IMR-90 (cell line): ENCODE data around the gene DUSP14. TPM values are rescaled to one million over a fixed set of nuclear protein-coding genes. Genes with fewer than 3 reads are reported as not detected.

Experiments
- ATAC-seq: fragments of 200-7000 bp; cut with Tn5 transposase; 2 replicates; pipeline ENCODE4 v1.9.1; 2020; ENCODE audit warnings: low read depth, mild to moderate bottlenecking, moderate library complexity
- BruUV-seq: library from RNA; stranded (reverse); fragments of 400-500 nt; replicated peaks from 2 replicates; lab custom pipeline; 2021; lab: Mats Ljungman, UMichigan
- CTCF ChIA-PET: fragments of 300-600 bp; formaldehyde crosslinking; extraction: SDS; loops from one replicate; lab custom pipeline; 2021; ENCODE audit warnings: antibody characterized with exemption; lab: Yijun Ruan, JAX
- POLR2A ChIA-PET: fragments of 300-600 bp; sonication (Branson Sonifier 250); formaldehyde crosslinking; loops from one replicate; lab custom pipeline; 2022; ENCODE audit warnings: antibody characterized with exemption; ENCODE audit not compliant: unreplicated experiment; lab: Charles Lee
- DNase-seq: peaks from one replicate; pipeline ENCODE4 v3.0.0; 2013
- H2AFZ ChIP-seq: replicated peaks from 2 replicates; pipeline ENCODE3; 2013; ENCODE audit warnings: low read length, mild to moderate bottlenecking; ENCODE audit not compliant: poor library complexity
- H2AK5ac ChIP-seq: 2 replicates; pipeline ENCODE4 v1.6.1; 2013; ENCODE audit warnings: low read depth, low read length, inconsistent platforms
- H2AK9ac ChIP-seq: replicated peaks from 2 replicates; pipeline ENCODE3; 2013; ENCODE audit warnings: mild to moderate bottlenecking, low read depth, low read length, moderate library complexity; ENCODE audit not compliant: poor library complexity
- H2BK120ac ChIP-seq: 2 replicates; pipeline ENCODE4 v1.6.1; 2013; ENCODE audit warnings: low read depth, low read length, inconsistent platforms
- H2BK15ac ChIP-seq: 3 replicates; pipeline ENCODE4 v1.6.1; 2013; ENCODE audit warnings: low read depth, low read length, inconsistent platforms
- H2BK20ac ChIP-seq: 2 replicates; pipeline ENCODE4 v1.6.1; 2013; ENCODE audit warnings: low read depth, mild to moderate bottlenecking, inconsistent platforms, low read length, moderate library complexity
- H2BK5ac ChIP-seq: 2 replicates; pipeline ENCODE4 v1.6.1; 2013; ENCODE audit warnings: mild to moderate bottlenecking, low read depth, low read length, inconsistent platforms; ENCODE audit not compliant: poor library complexity, severe bottlenecking
- H3K14ac ChIP-seq: replicated peaks from 2 replicates; pipeline ENCODE4 v1.6.1; 2013; ENCODE audit warnings: low read depth, low read length, inconsistent platforms
- H3K18ac ChIP-seq: 2 replicates; pipeline ENCODE4 v1.6.1; 2013; ENCODE audit warnings: low read depth, low read length, control low read depth
- H3K23ac ChIP-seq: 2 replicates; pipeline ENCODE4 v1.6.1; 2013; ENCODE audit warnings: low read depth, low read length, inconsistent platforms
- H3K27ac ChIP-seq: 2 replicates; pipeline ENCODE4 v1.5.1; 2013; ENCODE audit warnings: mild to moderate bottlenecking, control low read depth, low read length; ENCODE audit not compliant: insufficient read depth
- H3K27me3 ChIP-seq: 2 replicates; pipeline ENCODE4 v1.6.1; 2013; ENCODE audit warnings: low read length; ENCODE audit not compliant: control insufficient read depth, insufficient read depth
- H3K36me3 ChIP-seq: 2 replicates; pipeline ENCODE4 v1.6.1; 2013; ENCODE audit warnings: low read length, mixed read lengths; ENCODE audit not compliant: control insufficient read depth, insufficient read depth
- H3K4ac ChIP-seq: 2 replicates; pipeline ENCODE4 v1.6.1; 2013; ENCODE audit warnings: low read depth, low read length, inconsistent platforms
- H3K4me1 ChIP-seq: 2 replicates; pipeline ENCODE4 v1.6.1; 2013; ENCODE audit warnings: low read length, mixed read lengths; ENCODE audit not compliant: control insufficient read depth, insufficient read depth
- H3K4me2 ChIP-seq: 2 replicates; pipeline ENCODE4 v1.6.1; 2013; ENCODE audit warnings: low read depth, mild to moderate bottlenecking, control low read depth, low read length, moderate library complexity
- H3K4me3 ChIP-seq: 2 replicates; pipeline ENCODE4 v1.5.1; 2013; ENCODE audit warnings: low read depth, mild to moderate bottlenecking, control low read depth, low read length, moderate library complexity; ENCODE audit not compliant: insufficient read depth
- H3K56ac ChIP-seq: 2 replicates; pipeline ENCODE4 v1.6.1; 2013; ENCODE audit warnings: low read length, inconsistent platforms; ENCODE audit not compliant: insufficient read depth; ENCODE audit errors: extremely low read depth
- H3K79me1 ChIP-seq, 2 experiments: 2 replicates each; pipeline ENCODE4 v1.6.1; 2013; ENCODE audit warnings: low read length in 2 of 2, inconsistent platforms in 1 of 2, low read depth in 1 of 2
- H3K9ac ChIP-seq: 2 replicates; pipeline ENCODE4 v1.6.1; 2013; ENCODE audit warnings: low read depth, low read length, control low read depth
- H3K9me1 ChIP-seq: 2 replicates; pipeline ENCODE4 v1.6.1; 2013; ENCODE audit warnings: low read length, inconsistent platforms; ENCODE audit not compliant: insufficient read depth
- H3K9me3 ChIP-seq: 2 replicates; pipeline ENCODE4 v1.6.1; 2013; ENCODE audit warnings: low read length; ENCODE audit not compliant: control insufficient read depth, insufficient read depth
- H4K20me1 ChIP-seq: 2 replicates; pipeline ENCODE4 v1.6.1; 2013; ENCODE audit warnings: low read length, inconsistent platforms; ENCODE audit not compliant: insufficient read depth
- H4K5ac ChIP-seq: 2 replicates; pipeline ENCODE4 v1.6.1; 2013; ENCODE audit warnings: mild to moderate bottlenecking, low read depth, low read length, control low read depth
- H4K8ac ChIP-seq, 2 experiments: 2 replicates each; pipeline ENCODE4 v1.6.1; 2013; ENCODE audit warnings: low read depth in 2 of 2, low read length in 2 of 2, control low read depth in 1 of 2, inconsistent platforms in 1 of 2
- H4K91ac ChIP-seq: 2 replicates; pipeline ENCODE4 v1.6.1; 2013; ENCODE audit warnings: low read depth, low read length, inconsistent platforms; ENCODE audit not compliant: insufficient read depth
- FOS ChIP-seq: fragments of 150-350 bp; IDR thresholded peaks from 2 replicates; pipeline ENCODE4 v1.6.1; 2016; ENCODE audit warnings: low read depth, low read length
- RFX5 ChIP-seq: IDR thresholded peaks from 2 replicates; pipeline ENCODE4 v1.8.0; 2012; ENCODE audit warnings: low read depth, mild to moderate bottlenecking, low read length, moderate library complexity
- WGBS, 2 experiments: methylation state at CpG; one replicate each; pipeline versions ENCODE4 v1.1.5 to v1.1.7; 2013; ENCODE audit warnings: missing lambda C conversion rate in 2 of 2; ENCODE audit not compliant: insufficient read length in 1 of 2; ENCODE audit errors: extremely low coverage in 2 of 2; 5-methylcytosine and 5-hydroxymethylcytosine counted together
- dilution Hi-C: fragments of 300-500 bp; cut with HindIII; formaldehyde crosslinking; loops from one replicate; pipeline ENCODE4 v1.14.3; 2018; ENCODE audit warnings: low sequenced_read_pairs; ENCODE audit not compliant: unreplicated experiment
- in situ Hi-C: fragments of 300-500 bp; cut with MboI; formaldehyde crosslinking; loops from 3 replicates; pipeline ENCODE4 v1.14.3; 2019; ENCODE audit warnings: low sequenced_read_pairs, inconsistent platforms, mixed read lengths
- intact Hi-C: fragments of 100-400 bp; cut with micrococcal nuclease; formaldehyde crosslinking; loops from 2 replicates; pipeline ENCODE4 v1.10.0; 2022
- polyA plus RNA-seq, 3 experiments: library from polyadenylated mRNA; depleted of rRNA; stranded (reverse); fragments of >200 nt; gene quantifications; 2 replicates each; pipeline ENCODE4 v1.2.3, GENCODE V29; 2012; ENCODE audit warnings: low replicate concordance in 1 of 3
- total RNA-seq: library from RNA; depleted of rRNA; stranded (reverse); fragments of >200 nt; gene quantifications from 2 replicates; pipeline ENCODE4 v1.2.3, GENCODE V29; 2012

Gene DUSP14
- total and polyA plus RNA-seq, 2 of the 4 experiments (the other 2 are of a cell fraction), result 97.5 to 127 TPM

- H3K9me3 ChIP-seq, result no peaks in the 10 kb centered on the region
- 0 out of 2 replicates have a peak, but pooled peaks have one; percentile 11 for TF ChIP-seq FOS
- TF ChIP-seq RFX5, result no peak
- H4K8ac ChIP-seq, result peak overlapping the region in 1 of 2 experiments; percentile 76; a peak in 1 of 4 replicates
- H3K27ac ChIP-seq, result 0 out of 2 replicates have a peak overlapping the region, but pooled peaks have one; percentile 5
- peak overlapping the region; percentile 16; the same call in 1 of the 2 replicates for H2BK120ac ChIP-seq
- H3K18ac ChIP-seq, result no peak overlapping the region
- ATAC-seq (peak; percentile 77), DNase-seq (peak; percentile 84)
- peak overlapping the region; percentile 59 for H4K91ac ChIP-seq
- in situ Hi-C loops, result no loop called here
- H3K4me1 ChIP-seq, result peaks cover 5% of the 10 kb centered on the region
- 0 out of 2 replicates have a peak, but pooled peaks cover 5% of the 10 kb centered on the region for H4K20me1 ChIP-seq
- no peak overlapping the region for H3K4me3 ChIP-seq
- POLR2A ChIA-PET, result no interaction called here
- peak overlapping the region; percentile 95 for H2AK5ac ChIP-seq
- dilution Hi-C loops, result no loop called here
- BruUV-seq, result no TSS peak
- intact Hi-C loops, result no loop called here
- no peak overlapping the region for H4K5ac ChIP-seq
- H3K4ac ChIP-seq, result peak overlapping the region; percentile 61
- peaks cover 11% of the 10 kb centered on the region for H3K9me1 ChIP-seq
- CTCF ChIA-PET, result interaction anchor here (0.6 kb wide), 1 partner anchor 394 kb away, joined by 3 read pairs; no protein-coding TSS in a partner anchor
- H3K4me2 ChIP-seq, result no peak overlapping the region
- H3K79me1 ChIP-seq, result peaks cover 2 to 23% of the 10 kb centered on the region in 2 experiments; a peak in 2 of 4 replicates
- 0 out of 2 replicates have a peak overlapping the region, but pooled peaks have one; percentile 29 for H3K23ac ChIP-seq
- peak overlapping the region; percentile 42 for H2BK5ac ChIP-seq
- H2AFZ ChIP-seq, result no peak overlapping the region
- no peak overlapping the region for H3K9ac ChIP-seq
- H3K14ac ChIP-seq, result peak overlapping the region; percentile 27; the same call in 1 of the 2 replicates
- H2AK9ac ChIP-seq, result no peak overlapping the region
- WGBS, 2 experiments, result no CpG with 5 or more reads among the region's 3 CpGs
- H2BK20ac ChIP-seq, result no peak overlapping the region
- H3K27me3 ChIP-seq, result no peaks in the 10 kb centered on the region
- H2BK15ac ChIP-seq, result peak overlapping the region; percentile 52; the same call in 1 of the 3 replicates
- no peak overlapping the region for H3K56ac ChIP-seq
- H3K36me3 ChIP-seq, result peaks cover 5% of the 10 kb centered on the region
These were observed 30.9 kb upstream of the DUSP14 start for GRCh38 chr17:37458805-37459204.
